HG02571 (cell line): Measurements from ENCODE around the gene TLX1.
"Not testable (repeated sequence)": the region's sequence is repeated elsewhere in the genome, so short reads cannot be mapped to it uniquely, and the experiment has no call there.

Source experiments
- ATAC-seq: cut with Tn5 transposase; IDR thresholded peaks from one replicate; pipeline ENCODE4 v1.9.1; 2021; ENCODE audit warnings: mild to moderate bottlenecking, moderate library complexity; ENCODE audit not compliant: unreplicated experiment

Gene TLX1

GRCh38 chr10:101146392-101147251 lies 15.5 kb downstream of the TLX1 start:
- no peak for ATAC-seq

GRCh38 chr10:101151395-101151794 lies 20.3 kb downstream of the TLX1 start:
- ATAC-seq = no peak

- ATAC-seq = no peak
Measured at GRCh38 chr10:101152316-101152715, 21.2 kb downstream of the TLX1 start.

- not testable (repeated sequence) for ATAC-seq
Measured at GRCh38 chr10:101154506-101154905, 23.4 kb downstream of the TLX1 start.

- ATAC-seq = no peak
Measured at GRCh38 chr10:101155896-101156295, 24.8 kb downstream of the TLX1 start.

- ATAC-seq = no peak
Measured at GRCh38 chr10:101157756-101158458, 26.8 kb downstream of the TLX1 start.

GRCh38 chr10:101158459-101159058 lies 27.5 kb downstream of the TLX1 start:
- ATAC-seq = no peak

- ATAC-seq = no peak
Measured at GRCh38 chr10:101161494-101162299, 30.6 kb downstream of the TLX1 start.

GRCh38 chr10:101162677-101163076 lies 31.6 kb downstream of the TLX1 start:
- ATAC-seq = no peak

- ATAC-seq = no peak
Measured at GRCh38 chr10:101164020-101164419, 32.9 kb downstream of the TLX1 start.

GRCh38 chr10:101165736-101166135 lies 34.6 kb downstream of the TLX1 start:
- no peak for ATAC-seq

- ATAC-seq = no peak
Measured at GRCh38 chr10:101166430-101166829, 35.3 kb downstream of the TLX1 start.

- no peak for ATAC-seq
Measured at GRCh38 chr10:101172741-101173140, 41.6 kb downstream of the TLX1 start.

GRCh38 chr10:101174319-101174718 lies 43.2 kb downstream of the TLX1 start:
- no peak for ATAC-seq

GRCh38 chr10:101176577-101176976 lies 45.5 kb downstream of the TLX1 start:
- no peak for ATAC-seq

GRCh38 chr10:101182936-101183335 lies 51.8 kb downstream of the TLX1 start:
- ATAC-seq = no peak

- ATAC-seq = no peak
Measured at GRCh38 chr10:101183458-101184183, 52.5 kb downstream of the TLX1 start.
